Amniotic epithelial cell (primary cell): ENCODE measurements around the gene LARP1B.
"Not testable (repeated sequence)": the region's sequence is repeated elsewhere in the genome, so short reads cannot be mapped to it uniquely, and the experiment has no call there.

ENCODE experiments used
- DNase-seq: peaks from one replicate; pipeline ENCODE4 v3.0.0-alpha.2; 2010; ENCODE audit warnings: low read depth

Gene LARP1B

GRCh38 chr4:128227991-128228571 lies 167.0 kb downstream of the LARP1B start:
- DNase-seq, result peak; percentile 7

- peak; percentile 70 for DNase-seq
Observed at GRCh38 chr4:128228845-128229795, 168.0 kb downstream of the LARP1B start.

- no peak for DNase-seq
Observed at GRCh38 chr4:128232719-128233118, 171.6 kb downstream of the LARP1B start.

GRCh38 chr4:128234836-128235235 lies 173.7 kb downstream of the LARP1B start:
- DNase-seq, result no peak

- DNase-seq, result no peak
Observed at GRCh38 chr4:128241019-128241418, 179.9 kb downstream of the LARP1B start.

- peak; percentile 96 for DNase-seq
Observed at GRCh38 chr4:128241425-128241913, 180.4 kb downstream of the LARP1B start.

- no peak for DNase-seq
Observed at GRCh38 chr4:128241981-128242380, 180.9 kb downstream of the LARP1B start.

- no peak for DNase-seq
Observed at GRCh38 chr4:128242601-128243000, 181.5 kb downstream of the LARP1B start.

- peak; percentile 23 for DNase-seq
Observed at GRCh38 chr4:128244379-128244778, 183.3 kb downstream of the LARP1B start.

- DNase-seq, result not testable (repeated sequence)
Observed at GRCh38 chr4:128245391-128245790, 184.3 kb downstream of the LARP1B start.

GRCh38 chr4:128247906-128248305 lies 186.8 kb downstream of the LARP1B start:
- DNase-seq, result no peak

GRCh38 chr4:128249787-128250668 lies 188.9 kb downstream of the LARP1B start:
- no peak for DNase-seq

- DNase-seq, result no peak
Observed at GRCh38 chr4:128255906-128256305, 194.8 kb downstream of the LARP1B start.

GRCh38 chr4:128256539-128256938 lies 195.4 kb downstream of the LARP1B start:
- DNase-seq, result no peak

GRCh38 chr4:128258166-128258565 lies 197.1 kb downstream of the LARP1B start:
- not testable (repeated sequence) for DNase-seq

GRCh38 chr4:128259889-128260288 lies 198.8 kb downstream of the LARP1B start:
- DNase-seq, result not testable (repeated sequence)
